OCI-LY7 (cell line): ENCODE data around the gene NFATC4. TPM values are rescaled to one million over a fixed set of nuclear protein-coding genes. Genes with fewer than 3 reads are reported as not detected.
"Not testable (repeated sequence)": the region's sequence is repeated elsewhere in the genome, so short reads cannot be mapped to it uniquely, and the experiment has no call there.

Experiments
- BruUV-seq: library from RNA; stranded (reverse); fragments of 400-500 nt; replicated peaks from 2 replicates; lab custom pipeline; 2021; lab: Mats Ljungman, UMichigan
- CTCF ChIA-PET: fragments of 300-600 bp; sonication (Branson Sonifier 250); formaldehyde crosslinking; loops from one replicate; lab custom pipeline; 2022; ENCODE audit warnings: antibody characterized with exemption; ENCODE audit not compliant: unreplicated experiment; lab: Charles Lee
- POLR2A ChIA-PET: fragments of 300-600 bp; sonication (Branson Sonifier 250); formaldehyde crosslinking; loops from one replicate; lab custom pipeline; 2022; ENCODE audit warnings: antibody characterized with exemption; lab: Charles Lee
- DNase-seq: peaks from one replicate; pipeline ENCODE4 v3.0.0-alpha.2; 2015; ENCODE audit warnings: low spot score
- H2AFZ ChIP-seq: fragments of 200-600 bp; sonication (generic), shearing (Covaris generic); 2 replicates; pipeline ENCODE4 v1.6.1; 2014; ENCODE audit warnings: mild to moderate bottlenecking, antibody characterized with exemption, low read length, moderate library complexity
- H3K27ac ChIP-seq: fragments of 200-600 bp; sonication (generic); 2 replicates; pipeline ENCODE4 v1.5.1; 2014; ENCODE audit warnings: mixed run types, low read depth, mild to moderate bottlenecking, moderate library complexity, low read length, inconsistent platforms; ENCODE audit not compliant: poor library complexity, severe bottlenecking
- H3K36me3 ChIP-seq: fragments of 200-600 bp; sonication (generic); 2 replicates; pipeline ENCODE4 v1.6.1; 2014; ENCODE audit warnings: mild to moderate bottlenecking, antibody characterized with exemption, low read length, moderate library complexity, mixed read lengths; ENCODE audit not compliant: insufficient read depth
- H3K4me1 ChIP-seq: fragments of 200-600 bp; sonication (generic); 2 replicates; pipeline ENCODE4 v1.5.1; 2014; ENCODE audit warnings: mild to moderate bottlenecking, low read length; ENCODE audit not compliant: insufficient read depth, poor library complexity, severe bottlenecking
- H3K4me2 ChIP-seq: fragments of 200-600 bp; sonication (generic); 2 replicates; pipeline ENCODE4 v1.6.1; 2014; ENCODE audit warnings: mild to moderate bottlenecking, low read length
- H3K4me3 ChIP-seq: fragments of 200-600 bp; sonication (generic); 2 replicates; pipeline ENCODE4 v1.5.1; 2014; ENCODE audit warnings: mild to moderate bottlenecking, low read depth, low read length; ENCODE audit not compliant: poor library complexity, severe bottlenecking
- H3K79me2 ChIP-seq: fragments of 200-600 bp; sonication (generic); 2 replicates; pipeline ENCODE4 v1.6.1; 2016; ENCODE audit warnings: low read depth, mild to moderate bottlenecking, low read length, moderate library complexity, mixed read lengths; ENCODE audit not compliant: insufficient read depth
- H3K9me2 ChIP-seq: fragments of 200-600 bp; sonication (generic); 2 replicates; pipeline ENCODE4 v1.6.1; 2016; ENCODE audit warnings: mild to moderate bottlenecking, low read length, mixed read lengths; ENCODE audit not compliant: insufficient read depth
- H3K9me3 ChIP-seq: fragments of 200-600 bp; sonication (generic); 2 replicates; pipeline ENCODE4 v1.6.1; 2014; ENCODE audit warnings: mild to moderate bottlenecking, mixed run types, low read length, mixed read lengths
- H4K20me1 ChIP-seq: fragments of 200-600 bp; sonication (generic); 2 replicates; pipeline ENCODE4 v1.6.1; 2014; ENCODE audit warnings: mild to moderate bottlenecking, antibody characterized with exemption, low read length, moderate library complexity, mixed read lengths; ENCODE audit not compliant: insufficient read depth
- CTCF ChIP-seq: fragments of 200-600 bp; sonication (generic); conservative IDR thresholded peaks from 2 replicates; pipeline ENCODE4 v1.5.1; 2014; ENCODE audit warnings: mild to moderate bottlenecking, antibody characterized with exemption, low read length, moderate library complexity, mixed read lengths
- EZH2phosphoT487 ChIP-seq: fragments of 200-600 bp; sonication (generic); IDR thresholded peaks from 2 replicates; pipeline ENCODE4 v1.6.1; 2018; ENCODE audit warnings: low read depth, borderline replicate concordance, mild to moderate bottlenecking, mixed run types, antibody characterized with exemption, low read length, moderate library complexity, mixed read lengths
- intact Hi-C: fragments of 100-400 bp; cut with micrococcal nuclease; formaldehyde crosslinking; loops from one replicate; pipeline ENCODE4 v1.10.0; 2022; ENCODE audit not compliant: unreplicated experiment
- total RNA-seq, 2 experiments: library from RNA; depleted of rRNA in 1 of 2; stranded (reverse); fragments of >200 nt in 1 of 2; shearing (Covaris generic) in 1 of 2; gene quantifications; 2 replicates each; pipeline ENCODE4 v1.2.3, GENCODE V29; 2014 to 2022

NFATC4 gene
- total RNA-seq, 2 experiments from 2014 or later, result 72.2 to 96.6 TPM

- intact Hi-C loops, result loop anchor here (1.0 kb wide), 1 partner anchor 84 kb away; no protein-coding TSS in a partner anchor
- DNase-seq, result not testable (repeated sequence)
Measured at GRCh38 chr14:24327914-24328313, 40.1 kb upstream of the NFATC4 start.

GRCh38 chr14:24329073-24329663 is 38.8 kb upstream of the NFATC4 start:
- H3K36me3 ChIP-seq, result no peaks in the 10 kb centered on the region
- intact Hi-C loops, result no loop called here
- POLR2A ChIA-PET, result interaction anchor here (0.6 kb wide), 1 partner anchor 1040 kb away, joined by 3 read pairs; no protein-coding TSS in a partner anchor
- CTCF ChIA-PET, result interaction anchor here (1.3 kb wide), 1 partner anchor 102 kb away, joined by 3 read pairs; no protein-coding TSS in a partner anchor
- no peak overlapping the region for H3K4me2 ChIP-seq
- H3K79me2 ChIP-seq, result no peaks in the 10 kb centered on the region
- no peak for DNase-seq
- peaks cover 26% of the 10 kb centered on the region for H3K4me1 ChIP-seq
- H2AFZ ChIP-seq, result no peak overlapping the region
- no peak for TF ChIP-seq CTCF
- no peak for TF ChIP-seq EZH2phosphoT487
- H4K20me1 ChIP-seq, result no peaks in the 10 kb centered on the region
- H3K4me3 ChIP-seq, result no peak overlapping the region
- no TSS peak for BruUV-seq
- H3K27ac ChIP-seq, result no peak overlapping the region
- H3K9me2 ChIP-seq, result no peaks in the 10 kb centered on the region
- H3K9me3 ChIP-seq, result no peaks in the 10 kb centered on the region

More at GRCh38 chr14:24327914-24328313, 40.1 kb upstream of the NFATC4 start:
- BruUV-seq, H3K27ac ChIP-seq, POLR2A ChIA-PET, H3K9me2 ChIP-seq, H3K36me3 ChIP-seq, H4K20me1 ChIP-seq, H3K79me2 ChIP-seq, H3K4me2 ChIP-seq, CTCF ChIA-PET, H3K4me3 ChIP-seq, H2AFZ ChIP-seq, H3K9me3 ChIP-seq: not testable (repeated sequence)
- peaks cover 15% of the 10 kb centered on the region for H3K4me1 ChIP-seq
- TF ChIP-seq CTCF, result peak; percentile 60

- Histone ChIP-seq H3K4me3 (no peak overlapping the region), H3K9me3 (no peaks in the 10 kb centered on the region), H3K9me2 (no peaks in the 10 kb centered on the region), H3K27ac (no peak overlapping the region), H3K36me3 (no peaks in the 10 kb centered on the region), H2AFZ (no peak overlapping the region), H4K20me1 (no peaks in the 10 kb centered on the region), H3K4me1 (peaks cover 30% of the 10 kb centered on the region), H3K79me2 (no peaks in the 10 kb centered on the region), H3K4me2 (no peak overlapping the region)
- ChIA-PET CTCF (interaction anchor here (1.3 kb wide), 1 partner anchor 102 kb away, joined by 3 read pairs; no protein-coding TSS in a partner anchor), POLR2A (no interaction called here)
- no peak for DNase-seq
- TF ChIP-seq CTCF (no peak), EZH2phosphoT487 (no peak)
- intact Hi-C loops, result loop anchor here (10.0 kb wide), 1 partner anchor 345 kb away; no protein-coding TSS in a partner anchor
- BruUV-seq, result no TSS peak
Measured at GRCh38 chr14:24329736-24330135, 38.2 kb upstream of the NFATC4 start.
